Lung (tissue), 12 donors: ENCODE results near the gene CLIC5. TPM values are rescaled to one million over a fixed set of nuclear protein-coding genes. Genes with fewer than 3 reads are reported as not detected.

Source experiments
- ATAC-seq: fragments of 200-7000 bp; cut with Tn5 transposase; one replicate; pipeline ENCODE4 v1.9.1; 2020; ENCODE audit warnings: moderate number of reproducible peaks; ENCODE audit not compliant: insufficient read depth, low FRiP score
- DNase-seq, 3 donors: peaks; one replicate each; pipeline ENCODE4 v3.0.0-alpha.2; 2013 to 2017
- H3K27ac ChIP-seq, 2 donors: one replicate each; pipeline ENCODE4 v1.5.1; 2013; ENCODE audit warnings: mild to moderate bottlenecking in 2 of 2, moderate library complexity in 2 of 2, control low read depth in 1 of 2, inconsistent platforms in 1 of 2, low read depth in 1 of 2, low read length in 1 of 2
- H3K27me3 ChIP-seq, 3 donors: one replicate each; pipeline ENCODE4 v1.5.1; 2013; ENCODE audit warnings: low read length in 2 of 3; ENCODE audit not compliant: control insufficient read depth in 3 of 3, insufficient read depth in 3 of 3
- H3K36me3 ChIP-seq, 4 donors: one replicate each; pipeline ENCODE4 v1.5.1; 2013; ENCODE audit warnings: low read length in 4 of 4, mild to moderate bottlenecking in 1 of 4, moderate library complexity in 1 of 4; ENCODE audit not compliant: control insufficient read depth in 4 of 4, insufficient read depth in 4 of 4
- H3K4me1 ChIP-seq, 5 donors: one replicate each; pipeline ENCODE4 v1.5.1; 2013; ENCODE audit warnings: low read length in 5 of 5, mild to moderate bottlenecking in 2 of 5, moderate library complexity in 1 of 5; ENCODE audit not compliant: control insufficient read depth in 5 of 5, insufficient read depth in 5 of 5
- H3K4me3 ChIP-seq: one replicate; pipeline ENCODE4 v1.5.1; 2013; ENCODE audit warnings: mild to moderate bottlenecking, control low read depth, moderate library complexity
- H3K9ac ChIP-seq, 2 donors: one replicate each; pipeline ENCODE4 v1.5.1; 2013; ENCODE audit warnings: low read length in 2 of 2, control low read depth in 1 of 2; ENCODE audit not compliant: insufficient read depth in 1 of 2
- H3K9me3 ChIP-seq, 4 donors: one replicate each; pipeline ENCODE4 v1.5.1; 2013; ENCODE audit warnings: low read length in 3 of 4, mild to moderate bottlenecking in 1 of 4, moderate library complexity in 1 of 4; ENCODE audit not compliant: control insufficient read depth in 4 of 4, insufficient read depth in 3 of 4
- WGBS, 2 donors: extraction: QIAGEN DNeasy Blood & Tissue Kit; methylation state at CpG; one replicate each; pipeline ENCODE4 v1.1.7; 2013; 5-methylcytosine and 5-hydroxymethylcytosine counted together
- polyA plus RNA-seq, 2 donors: library from polyadenylated mRNA; stranded (reverse); fragments of 200-250 nt; gene quantifications; one replicate each; pipeline ENCODE4 v1.2.1, GENCODE V29; 2013
- total RNA-seq, 2 donors: library from RNA; depleted of rRNA in 1 of 2; stranded (reverse); fragments of >200 nt in 1 of 2; gene quantifications; one replicate each; pipeline ENCODE4 v1.2.1, GENCODE V29; 2014 to 2021
- TF ChIP-seq, protein P1 (sequence below): IDR thresholded peaks from 2 replicates; pipeline ENCODE4 v1.5.1; 2012; ENCODE audit warnings: mild to moderate bottlenecking; ENCODE audit errors: control extremely low read depth, extremely low read depth
- donor health status: control.
- donor health status: control.
- donor health status: Bipolar disorder and iron deficiency.
- donor health status: healthy.
- donor health status: DM: yes; HTN: yes; CAD: no.

Gene CLIC5
- total and polyA plus RNA-seq, 4 donors: 14.8 to 92.3 (median 40.7) TPM

DNA sequence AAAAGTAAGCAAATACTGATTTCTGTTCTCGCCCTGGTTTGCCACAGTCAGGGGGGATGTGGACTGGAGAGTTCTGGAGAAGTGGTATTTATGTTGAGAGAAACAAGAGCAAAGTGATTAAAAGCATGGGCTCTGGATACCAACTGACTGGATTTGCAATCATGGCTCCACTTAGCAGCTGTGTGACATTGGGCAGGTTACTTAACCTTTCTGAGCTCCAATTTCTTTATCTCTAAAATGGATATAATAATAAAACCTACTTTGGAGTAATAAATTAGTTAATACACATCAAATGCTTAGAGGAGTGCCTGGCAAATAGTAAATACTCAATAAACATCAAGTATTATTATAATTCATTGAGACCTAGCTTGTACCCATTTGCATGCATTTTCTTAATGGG is 111.7 kb downstream of the CLIC5 start:
- TF ChIP-seq, protein P1, sequence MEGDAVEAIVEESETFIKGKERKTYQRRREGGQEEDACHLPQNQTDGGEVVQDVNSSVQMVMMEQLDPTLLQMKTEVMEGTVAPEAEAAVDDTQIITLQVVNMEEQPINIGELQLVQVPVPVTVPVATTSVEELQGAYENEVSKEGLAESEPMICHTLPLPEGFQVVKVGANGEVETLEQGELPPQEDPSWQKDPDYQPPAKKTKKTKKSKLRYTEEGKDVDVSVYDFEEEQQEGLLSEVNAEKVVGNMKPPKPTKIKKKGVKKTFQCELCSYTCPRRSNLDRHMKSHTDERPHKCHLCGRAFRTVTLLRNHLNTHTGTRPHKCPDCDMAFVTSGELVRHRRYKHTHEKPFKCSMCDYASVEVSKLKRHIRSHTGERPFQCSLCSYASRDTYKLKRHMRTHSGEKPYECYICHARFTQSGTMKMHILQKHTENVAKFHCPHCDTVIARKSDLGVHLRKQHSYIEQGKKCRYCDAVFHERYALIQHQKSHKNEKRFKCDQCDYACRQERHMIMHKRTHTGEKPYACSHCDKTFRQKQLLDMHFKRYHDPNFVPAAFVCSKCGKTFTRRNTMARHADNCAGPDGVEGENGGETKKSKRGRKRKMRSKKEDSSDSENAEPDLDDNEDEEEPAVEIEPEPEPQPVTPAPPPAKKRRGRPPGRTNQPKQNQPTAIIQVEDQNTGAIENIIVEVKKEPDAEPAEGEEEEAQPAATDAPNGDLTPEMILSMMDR: no peak
- H3K9me3 ChIP-seq: peaks cover 0 to 3% (median 0%) of the 10 kb centered on the region in 4 donors
- no peak for ATAC-seq
- H3K4me1 ChIP-seq: peaks cover 0 to 6% (median 0%) of the 10 kb centered on the region in 5 donors
- peaks cover 0 to 14% (median 3%) of the 10 kb centered on the region in 4 donors for H3K36me3 ChIP-seq
- H3K27me3 ChIP-seq: no peaks in the 10 kb centered on the region
- WGBS, 2 donors: 97 to 99% methylated on average over 1 of the region's 1 CpG
- no peak overlapping the region for H3K27ac ChIP-seq
- H3K9ac ChIP-seq: no peak overlapping the region
- no peak for DNase-seq
- H3K4me3 ChIP-seq: no peak overlapping the region

DNA sequence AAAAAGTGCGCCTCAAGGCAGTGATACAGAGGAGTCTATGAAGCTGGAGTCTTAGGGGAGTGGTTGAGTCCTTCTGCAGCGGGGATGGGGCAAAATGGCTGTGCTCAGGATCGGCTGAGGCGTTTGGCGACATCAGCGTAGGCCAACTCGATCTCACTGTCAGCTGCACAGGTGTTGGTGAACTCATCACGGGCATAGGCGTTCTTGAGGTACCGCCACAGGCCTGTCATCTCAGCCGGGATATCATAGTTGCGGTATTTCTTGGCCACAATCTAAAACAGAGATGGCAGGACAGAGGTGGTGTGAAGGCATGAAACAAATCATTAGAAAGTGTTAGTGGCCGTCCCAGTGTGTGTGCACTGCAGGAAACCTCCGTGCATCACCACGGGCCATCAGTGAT is 112.7 kb downstream of the CLIC5 start:
- Histone ChIP-seq H3K9me3 (peaks cover 0 to 3% (median 0%) of the 10 kb centered on the region in 4 donors), H3K36me3 (peaks cover 0 to 10% (median 3%) of the 10 kb centered on the region in 4 donors), H3K27me3 (no peaks in the 10 kb centered on the region), H3K27ac (no peak overlapping the region), H3K4me1 (peaks cover 0 to 6% (median 0%) of the 10 kb centered on the region in 5 donors), H3K4me3 (no peak overlapping the region), H3K9ac (no peak overlapping the region)
- no peak for DNase-seq
- 94 to 96% methylated on average over 15 of the region's 15 CpGs for WGBS, 2 donors
- TF ChIP-seq, protein P1: no peak
- no peak for ATAC-seq

DNA sequence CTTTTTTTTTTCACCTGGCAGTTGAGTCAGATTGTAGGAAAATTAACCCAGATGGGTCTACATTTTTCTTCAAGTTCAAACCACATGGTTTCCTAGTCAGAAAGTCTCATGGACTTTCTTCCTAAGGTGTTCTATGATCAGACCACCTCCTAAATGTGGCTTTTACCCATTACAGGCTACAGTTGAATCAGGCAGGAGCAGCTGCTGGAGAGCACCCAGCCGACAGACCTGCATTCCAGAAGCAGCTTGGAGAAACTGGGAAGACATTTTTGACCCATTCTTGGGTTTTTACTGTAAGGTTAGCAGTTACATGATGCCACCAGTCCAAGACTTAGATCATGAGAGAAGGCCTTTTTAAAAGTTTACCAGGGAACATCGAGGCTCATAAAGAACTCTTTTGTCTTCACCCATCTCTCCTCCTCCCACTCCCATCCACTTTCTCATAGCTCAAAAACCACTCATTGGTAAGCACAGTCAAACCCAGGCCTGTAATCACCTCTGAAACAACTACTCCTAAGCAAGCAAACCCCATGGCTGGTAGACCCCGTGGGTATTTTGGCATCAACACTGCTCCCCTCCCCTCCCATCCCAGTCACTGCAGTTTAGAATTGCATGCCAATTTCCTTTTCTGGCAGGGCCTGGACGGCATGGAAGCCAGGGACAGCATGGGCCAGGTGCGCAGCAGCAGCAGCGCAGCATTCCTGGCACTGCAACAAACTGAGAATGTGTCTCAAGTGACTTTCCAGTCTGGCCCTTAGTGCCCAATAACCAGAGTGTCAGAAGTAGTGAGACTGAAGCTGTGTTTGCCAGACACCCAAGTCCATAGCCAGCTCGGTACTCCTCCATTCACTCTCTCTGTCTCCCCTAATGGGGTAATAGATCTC is 113.7 kb downstream of the CLIC5 start:
- 76 to 88% methylated on average over 7 of the region's 7 CpGs for WGBS, 2 donors
- DNase-seq: no peak
- TF ChIP-seq, protein P1: no peak
- Histone ChIP-seq H3K9me3 (peaks cover 0 to 3% (median 0%) of the 10 kb centered on the region in 4 donors), H3K4me1 (peaks cover 0 to 6% (median 0%) of the 10 kb centered on the region in 5 donors), H3K9ac (no peak overlapping the region), H3K27ac (no peak overlapping the region), H3K4me3 (no peak overlapping the region), H3K36me3 (peaks cover 0 to 10% (median 3%) of the 10 kb centered on the region in 4 donors), H3K27me3 (no peaks in the 10 kb centered on the region)
- no peak for ATAC-seq
